ENCODE measurements around the gene FRS2.

Gene FRS2

GRCh38 chr12:69566603-69567002 is 96.4 kb downstream of the FRS2 start:
- no peak overlapping the region for H3K4me3 ChIP-seq (ENCODE audit: low read length)
- no peaks in the 10 kb centered on the region for H3K9me3 ChIP-seq (replicated peaks; ENCODE audit: insufficient read depth, low read length)
- H3K4me1 ChIP-seq (ENCODE audit: low read length): no peaks in the 10 kb centered on the region
- no peaks in the 10 kb centered on the region for H3K36me3 ChIP-seq (replicated peaks; ENCODE audit: insufficient read depth, low read length)
- no peak for DNase-seq
- H3K9ac ChIP-seq (ENCODE audit: low read length): no peak overlapping the region
- H2AFZ ChIP-seq (ENCODE audit: low read length): no peak overlapping the region
- no peaks in the 10 kb centered on the region for H4K20me1 ChIP-seq (ENCODE audit: insufficient read depth, low read length)
- no peak overlapping the region for H3K4me2 ChIP-seq (ENCODE audit: low read depth, low read length)
- H3F3A ChIP-seq (ENCODE audit: insufficient read depth, low read length): no peaks in the 10 kb centered on the region
- no peaks in the 10 kb centered on the region for H3K9me2 ChIP-seq (replicated peaks; ENCODE audit: insufficient read depth, low read length)
- no peaks in the 10 kb centered on the region for H3K27me3 ChIP-seq (replicated peaks; ENCODE audit: insufficient read depth, low read length)
- TF ChIP-seq EZH2 (optimal IDR thresholded peaks at IDR 0.05; ENCODE audit: low read depth, low read length) (no peak), EZH2phosphoT487 (IDR thresholded peaks at IDR 0.05; ENCODE audit: low read length) (no peak), CTCF (IDR thresholded peaks at IDR 0.05; ENCODE audit: low read length) (no peak)
- no peaks in the 10 kb centered on the region for H3K79me2 ChIP-seq (ENCODE audit: low read length)
- no peak overlapping the region for H3K27ac ChIP-seq (ENCODE audit: low read length)

- H2AFZ ChIP-seq (ENCODE audit: low read length): no peak overlapping the region
- no peak for DNase-seq
- no peak overlapping the region for H3K27ac ChIP-seq (ENCODE audit: low read length)
- no peaks in the 10 kb centered on the region for H3K79me2 ChIP-seq (ENCODE audit: low read length)
- no peaks in the 10 kb centered on the region for H4K20me1 ChIP-seq (ENCODE audit: insufficient read depth, low read length)
- H3K4me1 ChIP-seq (ENCODE audit: low read length): no peaks in the 10 kb centered on the region
- no peaks in the 10 kb centered on the region for H3K9me2 ChIP-seq (replicated peaks; ENCODE audit: insufficient read depth, low read length)
- no peaks in the 10 kb centered on the region for H3F3A ChIP-seq (ENCODE audit: insufficient read depth, low read length)
- no peaks in the 10 kb centered on the region for H3K27me3 ChIP-seq (replicated peaks; ENCODE audit: insufficient read depth, low read length)
- no peaks in the 10 kb centered on the region for H3K9me3 ChIP-seq (replicated peaks; ENCODE audit: insufficient read depth, low read length)
- H3K4me3 ChIP-seq (ENCODE audit: low read length): no peak overlapping the region
- no peak overlapping the region for H3K9ac ChIP-seq (ENCODE audit: low read length)
- TF ChIP-seq EZH2 (optimal IDR thresholded peaks at IDR 0.05; ENCODE audit: low read depth, low read length) (no peak), EZH2phosphoT487 (IDR thresholded peaks at IDR 0.05; ENCODE audit: low read length) (no peak), CTCF (IDR thresholded peaks at IDR 0.05; ENCODE audit: low read length) (no peak)
- no peak overlapping the region for H3K4me2 ChIP-seq (ENCODE audit: low read depth, low read length)
- H3K36me3 ChIP-seq (replicated peaks; ENCODE audit: insufficient read depth, low read length): peaks cover 6% of the 10 kb centered on the region; the same call in 1 of the 2 replicates
Observed at GRCh38 chr12:69569236-69569635, 99.0 kb downstream of the FRS2 start.

- Histone ChIP-seq H3K4me1 (ENCODE audit: low read length) (no peaks in the 10 kb centered on the region), H3K27me3 (replicated peaks; ENCODE audit: insufficient read depth, low read length) (no peaks in the 10 kb centered on the region), H3K9me3 (replicated peaks; ENCODE audit: insufficient read depth, low read length) (no peaks in the 10 kb centered on the region), H3K79me2 (ENCODE audit: low read length) (no peaks in the 10 kb centered on the region), H3K9me2 (replicated peaks; ENCODE audit: insufficient read depth, low read length) (no peaks in the 10 kb centered on the region), H3K9ac (ENCODE audit: low read length) (no peak overlapping the region), H3K4me2 (ENCODE audit: low read depth, low read length) (no peak overlapping the region), H2AFZ (ENCODE audit: low read length) (no peak overlapping the region), H3K36me3 (replicated peaks; ENCODE audit: insufficient read depth, low read length) (peaks cover 6% of the 10 kb centered on the region; the same call in 1 of the 2 replicates), H3F3A (ENCODE audit: insufficient read depth, low read length) (no peaks in the 10 kb centered on the region), H3K4me3 (ENCODE audit: low read length) (no peak overlapping the region), H4K20me1 (ENCODE audit: insufficient read depth, low read length) (no peaks in the 10 kb centered on the region), H3K27ac (ENCODE audit: low read length) (no peak overlapping the region)
- DNase-seq: no peak
- no peak for TF ChIP-seq EZH2phosphoT487 (IDR thresholded peaks at IDR 0.05; ENCODE audit: low read length)
- TF ChIP-seq EZH2 (optimal IDR thresholded peaks at IDR 0.05; ENCODE audit: low read depth, low read length): no peak
- no peak for TF ChIP-seq CTCF (IDR thresholded peaks at IDR 0.05; ENCODE audit: low read length)
Observed at GRCh38 chr12:69570000-69570516, 99.9 kb downstream of the FRS2 start.

Measured in MM.1S (cell line).